Peyer's patch (tissue), 4 donors: ENCODE results near the gene PRR5L. TPM values are rescaled to one million over a fixed set of nuclear protein-coding genes. Genes with fewer than 3 reads are reported as not detected.

ENCODE experiments used
- DNase-seq, 3 donors: peaks; one replicate each; pipeline ENCODE4 v3.0.0-alpha.2; 2017 to 2019
- H3K27ac ChIP-seq, 4 donors: fragments of 200-600 bp; sonication (generic); one replicate each; pipeline ENCODE4 v1.5.1; 2016 to 2019
- H3K27me3 ChIP-seq, 2 donors: fragments of 200-600 bp; sonication (generic); one replicate each; pipeline ENCODE4 v1.5.1; 2019
- H3K36me3 ChIP-seq, 3 donors: fragments of 200-600 bp; sonication (generic); one replicate each; pipeline ENCODE4 v1.5.1; 2016 to 2019
- H3K4me1 ChIP-seq, 4 donors: fragments of 200-600 bp; sonication (generic); one replicate each; pipeline ENCODE4 v1.5.1; 2016 to 2019
- H3K4me3 ChIP-seq, 4 donors: fragments of 200-600 bp; sonication (generic); 1 replicate in 3 of 4; 2 replicates in 1 of 4; pipeline ENCODE4 v1.5.1; 2016 to 2019; ENCODE audit warnings: mild to moderate bottlenecking in 1 of 4
- H3K9me3 ChIP-seq, 4 donors: fragments of 200-600 bp; sonication (generic); one replicate each; pipeline ENCODE4 v1.5.1; 2016 to 2019; ENCODE audit warnings: mild to moderate bottlenecking in 1 of 4
- CTCF ChIP-seq, 6 experiments: fragments of 450-650 bp in 4 of 6; fragments of 200-600 bp in 2 of 6; sonication (generic) in 1 of 6; IDR thresholded peaks; one replicate each; pipeline ENCODE4 v1.5.1; 2017 to 2019; ENCODE audit warnings: antibody characterized with exemption in 6 of 6, mild to moderate bottlenecking in 3 of 6, moderate library complexity in 1 of 6
- POLR2A ChIP-seq, 2 donors: fragments of 450-650 bp; IDR thresholded peaks; one replicate each; pipeline ENCODE4 v1.5.1; 2017; ENCODE audit warnings: antibody characterized with exemption in 2 of 2, mild to moderate bottlenecking in 2 of 2, moderate library complexity in 2 of 2
- total RNA-seq, 4 donors: library from RNA; depleted of rRNA; stranded (reverse); fragments of >200 nt; gene quantifications; one replicate each; pipeline ENCODE4 v1.1.0, GENCODE V29; 2016

Gene PRR5L
- total RNA-seq, 4 donors from 2014 or later = 74.3 to 100 (median 89.9) TPM

GRCh38 chr11:36464720-36465119 lies 168.6 kb downstream of the PRR5L start:
- H3K27ac ChIP-seq = no peak overlapping the region
- no peaks in the 10 kb centered on the region for H3K9me3 ChIP-seq
- no peaks in the 10 kb centered on the region for H3K4me1 ChIP-seq
- no peak overlapping the region for H3K4me3 ChIP-seq
- TF ChIP-seq CTCF (IDR thresholded peaks at IDR 0.05) = no peak
- TF ChIP-seq POLR2A (IDR thresholded peaks at IDR 0.05) = no peak
- peaks cover 0 to 15% (median 0%) of the 10 kb centered on the region in 3 donors for H3K36me3 ChIP-seq
- H3K27me3 ChIP-seq = no peaks in the 10 kb centered on the region
- DNase-seq = no peak

- no peaks in the 10 kb centered on the region for H3K9me3 ChIP-seq
Measured at GRCh38 chr11:36465449-36466163, 169.5 kb downstream of the PRR5L start.

GRCh38 chr11:36467012-36467411 lies 170.9 kb downstream of the PRR5L start:
- TF ChIP-seq CTCF (IDR thresholded peaks at IDR 0.05) = no peak
- no peak for TF ChIP-seq POLR2A (IDR thresholded peaks at IDR 0.05)
- no peaks in the 10 kb centered on the region for H3K27me3 ChIP-seq
- no peaks in the 10 kb centered on the region for H3K9me3 ChIP-seq
- no peak for DNase-seq
- H3K4me1 ChIP-seq = no peaks in the 10 kb centered on the region
- H3K4me3 ChIP-seq = no peak overlapping the region
- H3K27ac ChIP-seq = no peak overlapping the region
- peaks cover 0 to 12% (median 0%) of the 10 kb centered on the region in 3 donors for H3K36me3 ChIP-seq

More at GRCh38 chr11:36465449-36466163, 169.5 kb downstream of the PRR5L start:
- Histone ChIP-seq H3K36me3 (peaks cover 0 to 15% (median 0%) of the 10 kb centered on the region in 3 donors), H3K4me3 (no peak overlapping the region), H3K4me1 (no peaks in the 10 kb centered on the region), H3K27me3 (no peaks in the 10 kb centered on the region), H3K27ac (no peak overlapping the region)
- DNase-seq = no peak
- TF ChIP-seq CTCF (IDR thresholded peaks at IDR 0.05) (no peak), POLR2A (IDR thresholded peaks at IDR 0.05) (no peak)

GRCh38 chr11:36467916-36468315 lies 171.8 kb downstream of the PRR5L start:
- peaks cover 0 to 3% (median 0%) of the 10 kb centered on the region in 3 donors for H3K36me3 ChIP-seq
- H3K4me3 ChIP-seq = no peak overlapping the region
- H3K27me3 ChIP-seq = no peaks in the 10 kb centered on the region
- no peaks in the 10 kb centered on the region for H3K9me3 ChIP-seq
- H3K4me1 ChIP-seq = no peaks in the 10 kb centered on the region
- TF ChIP-seq CTCF (IDR thresholded peaks at IDR 0.05) (no peak), POLR2A (IDR thresholded peaks at IDR 0.05) (no peak)
- no peak for DNase-seq
- H3K27ac ChIP-seq = no peak overlapping the region

- Histone ChIP-seq H3K4me1 (no peaks in the 10 kb centered on the region), H3K27ac (no peak overlapping the region), H3K9me3 (no peaks in the 10 kb centered on the region), H3K36me3 (no peaks in the 10 kb centered on the region), H3K27me3 (no peaks in the 10 kb centered on the region), H3K4me3 (no peak overlapping the region)
- no peak for TF ChIP-seq POLR2A (IDR thresholded peaks at IDR 0.05)
- no peak for DNase-seq
Measured at GRCh38 chr11:36469063-36469462, 173.0 kb downstream of the PRR5L start.

- H3K27ac ChIP-seq = no peak overlapping the region
- H3K36me3 ChIP-seq = no peaks in the 10 kb centered on the region
- TF ChIP-seq POLR2A (IDR thresholded peaks at IDR 0.05) = no peak
- no peak for TF ChIP-seq CTCF (IDR thresholded peaks at IDR 0.05)
- no peaks in the 10 kb centered on the region for H3K27me3 ChIP-seq
- H3K9me3 ChIP-seq = no peaks in the 10 kb centered on the region
- no peak for DNase-seq
- no peak overlapping the region for H3K4me3 ChIP-seq
- H3K4me1 ChIP-seq = no peaks in the 10 kb centered on the region
Measured at GRCh38 chr11:36469881-36470802, 174.1 kb downstream of the PRR5L start.
